HepG2 (cell line): Measurements from ENCODE around the gene RABGGTA. TPM values are rescaled to one million over a fixed set of nuclear protein-coding genes. Genes with fewer than 3 reads are reported as not detected.
A peak's percentile ranks its signal among the peaks of the same experiment; 100 is the strongest.

ENCODE experiments used
- ATAC-seq: fragments of 200-7000 bp; cut with Tn5 transposase; 3 replicates; pipeline ENCODE4 v1.9.1; 2020; ENCODE audit warnings: mild to moderate bottlenecking, moderate library complexity
- BruUV-seq: library from RNA; stranded (reverse); fragments of 400-500 nt; replicated peaks from 2 replicates; lab custom pipeline; 2021; lab: Mats Ljungman, UMichigan
- CTCF ChIA-PET: fragments of 300-600 bp; formaldehyde crosslinking; extraction: SDS; loops from one replicate; lab custom pipeline; 2021; ENCODE audit warnings: low total read pairs, inconsistent platforms, low intra/inter-chr PET ratio; lab: Yijun Ruan, JAX
- POLR2A ChIA-PET: fragments of 350-600 bp; sonication (Branson Sonifier 250); formaldehyde crosslinking; loops from one replicate; lab custom pipeline; 2020; ENCODE audit warnings: antibody characterized with exemption, inconsistent platforms; lab: Yijun Ruan, JAX
- DNase-seq: peaks from one replicate; pipeline ENCODE4 v3.0.0-alpha.2; 2015; ENCODE audit warnings: low spot score
- FAIRE-seq: peaks from 3 replicates; lab custom pipeline; 2011; peaks lifted over from hg19 to GRCh38; lab: Jason Lieb, UNC
- H2AFZ ChIP-seq: one replicate; pipeline ENCODE4 v1.6.1; 2011; ENCODE audit warnings: low read length, inconsistent platforms
- H3K27ac ChIP-seq: fragments of 300-600 bp; 3 replicates; pipeline ENCODE4 v1.8.0; 2011; ENCODE audit warnings: mixed run types, mild to moderate bottlenecking, mixed read lengths, low read length, inconsistent platforms; ENCODE audit not compliant: insufficient read depth; ENCODE audit errors: extremely low read length
- H3K27me3 ChIP-seq, 2 experiments: fragments of 200-600 bp in 1 of 2; 2 replicates in 1 of 2; 3 replicates in 1 of 2; pipeline versions ENCODE4 v1.6.0 to v1.8.0; 2011; ENCODE audit warnings: low read length in 2 of 2, mild to moderate bottlenecking in 2 of 2, moderate library complexity in 2 of 2, inconsistent platforms in 1 of 2; ENCODE audit not compliant: insufficient read depth in 2 of 2, control insufficient read depth in 1 of 2
- H3K36me3 ChIP-seq, 2 experiments: fragments of 200-600 bp in 1 of 2; replicated peaks in 1 of 2; 2 replicates in 1 of 2; 3 replicates in 1 of 2; pipeline versions ENCODE4 v1.5.1 to v1.8.0; 2011; ENCODE audit warnings: low read length in 2 of 2, inconsistent platforms in 1 of 2; ENCODE audit not compliant: insufficient read depth in 2 of 2, control insufficient read depth in 1 of 2
- H3K4me1 ChIP-seq: 2 replicates; pipeline ENCODE4 v1.5.1; 2012; ENCODE audit warnings: low read length, inconsistent platforms; ENCODE audit not compliant: insufficient read depth
- H3K4me2 ChIP-seq: 2 replicates; pipeline ENCODE4 v1.6.0; 2011; ENCODE audit warnings: low read depth, low read length, inconsistent platforms
- H3K4me3 ChIP-seq, 3 experiments: fragments of 200-600 bp in 1 of 3; sonication (generic), shearing (Covaris generic) in 1 of 3; replicated peaks in 1 of 3; 2 replicates each; pipeline ENCODE4 v1.5.1; 2011 to 2016; ENCODE audit warnings: low read length in 3 of 3, inconsistent platforms in 2 of 3, low read depth in 2 of 3, mild to moderate bottlenecking in 2 of 3, control low read depth in 1 of 3, mixed read lengths in 1 of 3; ENCODE audit not compliant: insufficient read depth in 1 of 3
- H3K79me2 ChIP-seq: one replicate; pipeline ENCODE4 v1.6.1; 2011; ENCODE audit warnings: low read length, inconsistent platforms; ENCODE audit not compliant: insufficient read depth
- H3K9ac ChIP-seq: 2 replicates; pipeline ENCODE4 v1.6.0; 2011; ENCODE audit warnings: mild to moderate bottlenecking, low read depth, low read length, inconsistent platforms; ENCODE audit not compliant: insufficient read depth
- H3K9me3 ChIP-seq: 2 replicates; pipeline ENCODE4 v1.5.1; 2012; ENCODE audit warnings: mild to moderate bottlenecking, low read length
- H4K20me1 ChIP-seq: 2 replicates; pipeline ENCODE4 v1.6.0; 2011; ENCODE audit warnings: inconsistent platforms, mild to moderate bottlenecking, low read length, moderate library complexity; ENCODE audit not compliant: insufficient read depth
- GABPA ChIP-seq, 2 experiments: IDR thresholded peaks; 2 replicates each; pipeline ENCODE4 v1.6.1; 2011 to 2016; ENCODE audit warnings: low read depth in 2 of 2, low read length in 1 of 2, missing biosample characterization in 1 of 2, missing genetic modification characterization in 1 of 2
- GTF2F1 ChIP-seq: fragments of 150-350 bp; IDR thresholded peaks from 2 replicates; pipeline ENCODE4 v1.6.1; 2014; ENCODE audit warnings: low read length
- HDAC2 ChIP-seq: sonication (generic); formaldehyde crosslinking; IDR thresholded peaks from 2 replicates; pipeline ENCODE4 v1.4.0; 2020; ENCODE audit warnings: missing genetic modification reagents
- HMG20A ChIP-seq: IDR thresholded peaks from 2 replicates; pipeline ENCODE4 v1.6.1; 2016; ENCODE audit warnings: borderline replicate concordance
- HNRNPL ChIP-seq: fragments of 200-400 bp; formaldehyde crosslinking; IDR thresholded peaks from 2 replicates; pipeline ENCODE4 v1.6.1; 2017; ENCODE audit warnings: mild to moderate bottlenecking, low read depth, low read length
- KDM1A ChIP-seq: IDR thresholded peaks from 2 replicates; pipeline ENCODE4 v1.6.1; 2016; ENCODE audit warnings: missing compliant biosample characterization
- NAIF1 ChIP-seq: sonication (generic); formaldehyde crosslinking; IDR thresholded peaks from 2 replicates; pipeline ENCODE4 v1.5.0; 2020; ENCODE audit warnings: mild to moderate bottlenecking, missing genetic modification reagents, borderline replicate concordance
- NFYC ChIP-seq: IDR thresholded peaks from 2 replicates; pipeline ENCODE4 v1.6.1; 2016; ENCODE audit warnings: missing genetic modification reagents, missing compliant biosample characterization
- TBX2 ChIP-seq: sonication (generic); formaldehyde crosslinking; IDR thresholded peaks from 2 replicates; pipeline ENCODE4 v1.5.0; 2020; ENCODE audit warnings: missing genetic modification reagents, mild to moderate bottlenecking, borderline replicate concordance
- ZFP82 ChIP-seq: sonication (generic); formaldehyde crosslinking; IDR thresholded peaks from 2 replicates; pipeline ENCODE4 v1.5.1; 2020; ENCODE audit warnings: mild to moderate bottlenecking, missing genetic modification reagents, borderline replicate concordance
- ZNF329 ChIP-seq: sonication (generic); formaldehyde crosslinking; IDR thresholded peaks from 2 replicates; pipeline ENCODE4 v1.9.0; 2021; ENCODE audit warnings: low read depth, mild to moderate bottlenecking, missing genetic modification reagents
- ZNF781 ChIP-seq: sonication (generic); formaldehyde crosslinking; IDR thresholded peaks from 2 replicates; pipeline ENCODE4 v1.5.1; 2020; ENCODE audit warnings: borderline replicate concordance, mild to moderate bottlenecking, missing genetic modification reagents; ENCODE audit errors: not compliant biosample characterization
- ZSCAN20 ChIP-seq: sonication (generic); formaldehyde crosslinking; IDR thresholded peaks from 2 replicates; pipeline ENCODE4 v1.4.0; 2020; ENCODE audit warnings: missing genetic modification reagents, mild to moderate bottlenecking, borderline replicate concordance
- WGBS: methylation state at CpG from one replicate; pipeline ENCODE4 v1.1.6; 2017; ENCODE audit warnings: low lambda C conversion rate; 5-methylcytosine and 5-hydroxymethylcytosine counted together
- in situ Hi-C: cut with HindIII; loops from 2 replicates; pipeline ENCODE4 v1.10.0; 2017; ENCODE audit warnings: low pct_unique_long_range_greater_than_20kb; ENCODE audit not compliant: extremely low pct_ligation_motif_present
- intact Hi-C: fragments of 100-400 bp; cut with micrococcal nuclease; formaldehyde crosslinking; loops from one replicate; pipeline ENCODE4 v1.10.0; 2022; ENCODE audit not compliant: unreplicated experiment
- polyA plus RNA-seq, 8 experiments: library from polyadenylated mRNA; depleted of rRNA in 3 of 8; stranded (reverse) in 7 of 8; unstranded in 1 of 8; fragments of >200 nt; fragmentation: Illumina TruSeq in 4 of 8; extraction: Trizol in 4 of 8; gene quantifications; 2 replicates each; pipeline versions ENCODE4 v1.2.1 to v1.2.3, GENCODE V29; 2011 to 2016; ENCODE audit warnings: low read depth in 4 of 8, missing spikeins in 1 of 8, mixed read lengths in 1 of 8; ENCODE audit not compliant: insufficient read depth in 1 of 8
- total RNA-seq, 5 experiments: library from RNA; depleted of rRNA; stranded (reverse); fragments of >200 nt; fragmentation: Illumina TruSeq; extraction: Trizol; gene quantifications; 2 replicates each; pipeline ENCODE4 v1.2.3, GENCODE V29; 2016; ENCODE audit warnings: low read depth in 1 of 5
- TF ChIP-seq, protein P1 (sequence below): sonication (generic); IDR thresholded peaks from 2 replicates; pipeline ENCODE4 v1.6.1; 2016; ENCODE audit warnings: low read depth, borderline replicate concordance
- TF ChIP-seq, protein P2 (sequence below): sonication (generic); formaldehyde crosslinking; IDR thresholded peaks from 2 replicates; pipeline ENCODE4 v1.5.0; 2020; ENCODE audit warnings: mild to moderate bottlenecking, missing genetic modification reagents
- TF ChIP-seq, protein P3 (sequence below): sonication (generic); formaldehyde crosslinking; IDR thresholded peaks from 2 replicates; pipeline ENCODE4 v1.8.0; 2022; ENCODE audit warnings: missing genetic modification reagents, low read depth, mild to moderate bottlenecking, borderline replicate concordance
- TF ChIP-seq, protein P4 (sequence below), 2 experiments: sonication (generic) in 1 of 2; formaldehyde crosslinking in 1 of 2; IDR thresholded peaks; 2 replicates each; pipeline versions ENCODE4 v1.5.1 to v1.6.1; 2011 to 2020; ENCODE audit warnings: borderline replicate concordance in 1 of 2, low read depth in 1 of 2, low read length in 1 of 2, mild to moderate bottlenecking in 1 of 2, missing genetic modification reagents in 1 of 2, moderate library complexity in 1 of 2
- TF ChIP-seq, protein P5 (sequence below): IDR thresholded peaks from 2 replicates; pipeline ENCODE4 v1.6.1; 2016; ENCODE audit warnings: missing genetic modification reagents, missing compliant biosample characterization

Gene RABGGTA
- total and polyA plus RNA-seq, 2 of the 13 experiments (the other 11 are each of a cell fraction or from before 2014, with no cell fraction given), result 57.9 to 90.8 TPM

DNA sequence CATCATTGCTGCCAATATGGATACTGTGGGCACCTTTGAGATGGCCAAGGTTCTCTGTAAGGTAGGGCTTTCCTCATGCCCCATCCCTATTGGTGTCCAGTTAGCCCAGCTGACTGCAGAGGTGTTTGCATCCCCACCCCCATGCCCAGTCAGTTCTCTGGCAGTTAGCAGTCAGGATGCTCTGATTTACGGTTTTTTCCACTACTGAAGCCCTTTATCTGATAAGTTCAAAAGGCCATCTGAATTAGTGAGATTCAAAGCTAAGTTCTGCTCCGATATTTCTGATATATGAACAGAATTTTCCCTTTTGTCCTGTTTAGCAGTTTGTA, 37.9 kb downstream of the RABGGTA start:
- intact Hi-C loops (loop anchor here (2.0 to 10.0 kb wide), 2 partner anchors 45 to 1191 kb away; partner anchors contain the start of gene IPO4), in situ Hi-C loops (no loop called here)
- DNase-seq, result peak; percentile 64
- Histone ChIP-seq H3K27me3 (peaks cover 0 to 4% of the 10 kb centered on the region in 2 experiments; a peak in 1 of 5 replicates), H2AFZ (no peak overlapping the region), H3K9ac (peak overlapping the region; percentile 91), H3K79me2 (peaks cover 53% of the 10 kb centered on the region), H3K36me3 (peaks cover 26 to 48% of the 10 kb centered on the region in 2 experiments), H3K9me3 (no peaks in the 10 kb centered on the region), H3K4me1 (peaks cover 44% of the 10 kb centered on the region), H3K4me2 (peak overlapping the region; percentile 96), H4K20me1 (peaks cover 7% of the 10 kb centered on the region; the same call in 1 of the 2 replicates), H3K27ac (peak overlapping the region; percentile 84), H3K4me3 (peak overlapping the region; percentile 83 to 91 (median 85))
- no TSS peak for BruUV-seq
- WGBS, result 49% methylated on average over 2 of the region's 2 CpGs
- no peak for FAIRE-seq
- ChIA-PET CTCF (no interaction called here), POLR2A (interaction anchor here (1.7 to 18.0 kb wide), 6 partner anchors 8 to 140 kb away, joined by 5 to 850 read pairs (median 42); partner anchors contain the start of genes CHMP4A, CIDEB, DHRS1 and LTB4R)
- ATAC-seq, result peak; percentile 29
- no peak for TF ChIP-seq HNRNPL
- TF ChIP-seq ZNF781 (CRISPR knock-in tag), result peak; percentile 5
- TF ChIP-seq, protein P1, sequence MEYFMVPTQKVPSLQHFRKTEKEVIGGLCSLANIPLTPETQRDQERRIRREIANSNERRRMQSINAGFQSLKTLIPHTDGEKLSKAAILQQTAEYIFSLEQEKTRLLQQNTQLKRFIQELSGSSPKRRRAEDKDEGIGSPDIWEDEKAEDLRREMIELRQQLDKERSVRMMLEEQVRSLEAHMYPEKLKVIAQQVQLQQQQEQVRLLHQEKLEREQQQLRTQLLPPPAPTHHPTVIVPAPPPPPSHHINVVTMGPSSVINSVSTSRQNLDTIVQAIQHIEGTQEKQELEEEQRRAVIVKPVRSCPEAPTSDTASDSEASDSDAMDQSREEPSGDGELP, result peak; percentile 94
- no peak for TF ChIP-seq GTF2F1
- no peak for TF ChIP-seq ZNF329 (CRISPR knock-in tag)
- TF ChIP-seq, protein P2, sequence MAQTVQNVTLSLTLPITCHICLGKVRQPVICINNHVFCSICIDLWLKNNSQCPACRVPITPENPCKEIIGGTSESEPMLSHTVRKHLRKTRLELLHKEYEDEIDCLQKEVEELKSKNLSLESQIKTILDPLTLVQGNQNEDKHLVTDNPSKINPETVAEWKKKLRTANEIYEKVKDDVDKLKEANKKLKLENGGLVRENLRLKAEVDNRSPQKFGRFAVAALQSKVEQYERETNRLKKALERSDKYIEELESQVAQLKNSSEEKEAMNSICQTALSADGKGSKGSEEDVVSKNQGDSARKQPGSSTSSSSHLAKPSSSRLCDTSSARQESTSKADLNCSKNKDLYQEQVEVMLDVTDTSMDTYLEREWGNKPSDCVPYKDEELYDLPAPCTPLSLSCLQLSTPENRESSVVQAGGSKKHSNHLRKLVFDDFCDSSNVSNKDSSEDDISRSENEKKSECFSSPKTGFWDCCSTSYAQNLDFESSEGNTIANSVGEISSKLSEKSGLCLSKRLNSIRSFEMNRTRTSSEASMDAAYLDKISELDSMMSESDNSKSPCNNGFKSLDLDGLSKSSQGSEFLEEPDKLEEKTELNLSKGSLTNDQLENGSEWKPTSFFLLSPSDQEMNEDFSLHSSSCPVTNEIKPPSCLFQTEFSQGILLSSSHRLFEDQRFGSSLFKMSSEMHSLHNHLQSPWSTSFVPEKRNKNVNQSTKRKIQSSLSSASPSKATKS (CRISPR knock-in tag), result 0 out of 2 replicates have a peak, but pooled peaks have one; percentile 6
- TF ChIP-seq, protein P3, sequence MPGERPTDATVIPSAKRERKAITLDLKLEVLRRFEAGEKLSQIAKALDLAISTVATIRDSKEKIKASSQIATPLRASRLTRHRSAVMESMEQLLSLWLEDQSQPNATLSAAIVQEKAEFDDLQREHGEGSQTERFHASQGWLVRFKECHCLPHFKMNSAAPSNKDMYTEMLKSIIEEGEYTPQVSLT (CRISPR knock-in tag), result no peak
- no peak for TF ChIP-seq ZSCAN20 (CRISPR knock-in tag)
- TF ChIP-seq ZFP82, result no peak
- TF ChIP-seq HMG20A (CRISPR knock-in tag), result no peak
- peak; percentile 19; the same call in 1 of the 2 replicates for TF ChIP-seq KDM1A (CRISPR knock-in tag)
- TF ChIP-seq NAIF1 (CRISPR knock-in tag), result 0 out of 2 replicates have a peak, but pooled peaks have one; percentile 52
- TF ChIP-seq, protein P4, sequence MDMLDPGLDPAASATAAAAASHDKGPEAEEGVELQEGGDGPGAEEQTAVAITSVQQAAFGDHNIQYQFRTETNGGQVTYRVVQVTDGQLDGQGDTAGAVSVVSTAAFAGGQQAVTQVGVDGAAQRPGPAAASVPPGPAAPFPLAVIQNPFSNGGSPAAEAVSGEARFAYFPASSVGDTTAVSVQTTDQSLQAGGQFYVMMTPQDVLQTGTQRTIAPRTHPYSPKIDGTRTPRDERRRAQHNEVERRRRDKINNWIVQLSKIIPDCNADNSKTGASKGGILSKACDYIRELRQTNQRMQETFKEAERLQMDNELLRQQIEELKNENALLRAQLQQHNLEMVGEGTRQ (IDR thresholded peaks at IDR 0.05; ENCODE audit: low read depth, low read length), result peak; percentile 17; the same call in 1 of the 2 replicates
- TF ChIP-seq, protein P4 (CRISPR knock-in tag; IDR thresholded peaks at IDR 0.05; ENCODE audit: borderline replicate concordance), result no peak
- TF ChIP-seq, protein P5, sequence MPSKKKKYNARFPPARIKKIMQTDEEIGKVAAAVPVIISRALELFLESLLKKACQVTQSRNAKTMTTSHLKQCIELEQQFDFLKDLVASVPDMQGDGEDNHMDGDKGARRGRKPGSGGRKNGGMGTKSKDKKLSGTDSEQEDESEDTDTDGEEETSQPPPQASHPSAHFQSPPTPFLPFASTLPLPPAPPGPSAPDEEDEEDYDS, result 0 out of 2 replicates have a peak, but pooled peaks have one; percentile 13
- TF ChIP-seq GABPA (IDR thresholded peaks at IDR 0.05; ENCODE audit: low read depth, low read length), result no peak
- TF ChIP-seq GABPA (CRISPR knock-in tag; IDR thresholded peaks at IDR 0.05; ENCODE audit: low read depth), result no peak
- peak; percentile 33; the same call in 1 of the 2 replicates for TF ChIP-seq NFYC (CRISPR knock-in tag)
- TF ChIP-seq TBX2, result no peak
- TF ChIP-seq HDAC2 (CRISPR knock-in tag), result peak; percentile 23; the same call in 1 of the 2 replicates
